ENCODE measurements around the gene ALB.

ALB gene

DNA sequence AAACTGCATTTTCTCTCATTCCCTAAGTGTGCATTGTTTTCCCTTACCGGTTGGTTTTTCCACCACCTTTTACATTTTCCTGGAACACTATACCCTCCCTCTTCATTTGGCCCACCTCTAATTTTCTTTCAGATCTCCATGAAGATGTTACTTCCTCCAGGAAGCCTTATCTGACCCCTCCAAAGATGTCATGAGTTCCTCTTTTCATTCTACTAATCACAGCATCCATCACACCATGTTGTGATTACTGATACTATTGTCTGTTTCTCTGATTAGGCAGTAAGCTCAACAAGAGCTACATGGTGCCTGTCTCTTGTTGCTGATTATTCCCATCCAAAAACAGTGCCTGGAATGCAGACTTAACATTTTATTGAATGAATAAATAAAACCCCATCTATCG, 29.1 kb downstream of the ALB start:
- no peak for DNase-seq (ENCODE audit: low read depth)
- no peak overlapping the region for H3K4me3 ChIP-seq (ENCODE audit: control insufficient read depth, low read depth, low read length)
- TF ChIP-seq, protein P1, sequence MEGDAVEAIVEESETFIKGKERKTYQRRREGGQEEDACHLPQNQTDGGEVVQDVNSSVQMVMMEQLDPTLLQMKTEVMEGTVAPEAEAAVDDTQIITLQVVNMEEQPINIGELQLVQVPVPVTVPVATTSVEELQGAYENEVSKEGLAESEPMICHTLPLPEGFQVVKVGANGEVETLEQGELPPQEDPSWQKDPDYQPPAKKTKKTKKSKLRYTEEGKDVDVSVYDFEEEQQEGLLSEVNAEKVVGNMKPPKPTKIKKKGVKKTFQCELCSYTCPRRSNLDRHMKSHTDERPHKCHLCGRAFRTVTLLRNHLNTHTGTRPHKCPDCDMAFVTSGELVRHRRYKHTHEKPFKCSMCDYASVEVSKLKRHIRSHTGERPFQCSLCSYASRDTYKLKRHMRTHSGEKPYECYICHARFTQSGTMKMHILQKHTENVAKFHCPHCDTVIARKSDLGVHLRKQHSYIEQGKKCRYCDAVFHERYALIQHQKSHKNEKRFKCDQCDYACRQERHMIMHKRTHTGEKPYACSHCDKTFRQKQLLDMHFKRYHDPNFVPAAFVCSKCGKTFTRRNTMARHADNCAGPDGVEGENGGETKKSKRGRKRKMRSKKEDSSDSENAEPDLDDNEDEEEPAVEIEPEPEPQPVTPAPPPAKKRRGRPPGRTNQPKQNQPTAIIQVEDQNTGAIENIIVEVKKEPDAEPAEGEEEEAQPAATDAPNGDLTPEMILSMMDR (conservative IDR thresholded peaks at IDR 0.05; ENCODE audit: control insufficient read depth, insufficient read depth, low read depth, low read length): no peak

DNA sequence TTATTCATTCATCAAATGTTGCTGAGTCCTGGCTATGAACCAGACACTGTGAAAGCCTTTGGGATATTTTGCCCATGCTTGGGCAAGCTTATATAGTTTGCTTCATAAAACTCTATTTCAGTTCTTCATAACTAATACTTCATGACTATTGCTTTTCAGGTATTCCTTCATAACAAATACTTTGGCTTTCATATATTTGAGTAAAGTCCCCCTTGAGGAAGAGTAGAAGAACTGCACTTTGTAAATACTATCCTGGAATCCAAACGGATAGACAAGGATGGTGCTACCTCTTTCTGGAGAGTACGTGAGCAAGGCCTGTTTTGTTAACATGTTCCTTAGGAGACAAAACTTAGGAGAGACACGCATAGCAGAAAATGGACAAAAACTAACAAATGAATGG, 30.2 kb downstream of the ALB start:
- TF ChIP-seq, protein P1 (conservative IDR thresholded peaks at IDR 0.05; ENCODE audit: control insufficient read depth, insufficient read depth, low read depth, low read length): peak; percentile 59
- DNase-seq (ENCODE audit: low read depth): peak; percentile 24
- H3K4me3 ChIP-seq (ENCODE audit: control insufficient read depth, low read depth, low read length): no peak overlapping the region

DNA sequence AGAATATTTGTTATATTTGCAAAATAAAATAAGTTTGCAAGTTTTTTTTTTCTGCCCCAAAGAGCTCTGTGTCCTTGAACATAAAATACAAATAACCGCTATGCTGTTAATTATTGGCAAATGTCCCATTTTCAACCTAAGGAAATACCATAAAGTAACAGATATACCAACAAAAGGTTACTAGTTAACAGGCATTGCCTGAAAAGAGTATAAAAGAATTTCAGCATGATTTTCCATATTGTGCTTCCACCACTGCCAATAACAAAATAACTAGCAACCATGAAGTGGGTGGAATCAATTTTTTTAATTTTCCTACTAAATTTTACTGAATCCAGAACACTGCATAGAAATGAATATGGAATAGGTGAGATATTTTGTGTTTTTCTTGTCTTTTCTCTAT, 31.9 kb downstream of the ALB start, which contains the start of gene AFP:
AFP (plus strand) TSS at position 238 of the 400 bp plus-strand sequence; CDS start at position 280, 42 bp downstream.
- TF ChIP-seq, protein P1 (conservative IDR thresholded peaks at IDR 0.05; ENCODE audit: control insufficient read depth, insufficient read depth, low read depth, low read length): no peak
- no peak for DNase-seq (ENCODE audit: low read depth)
- H3K4me3 ChIP-seq (ENCODE audit: control insufficient read depth, low read depth, low read length): no peak within 1 kb of the TSS

DNA sequence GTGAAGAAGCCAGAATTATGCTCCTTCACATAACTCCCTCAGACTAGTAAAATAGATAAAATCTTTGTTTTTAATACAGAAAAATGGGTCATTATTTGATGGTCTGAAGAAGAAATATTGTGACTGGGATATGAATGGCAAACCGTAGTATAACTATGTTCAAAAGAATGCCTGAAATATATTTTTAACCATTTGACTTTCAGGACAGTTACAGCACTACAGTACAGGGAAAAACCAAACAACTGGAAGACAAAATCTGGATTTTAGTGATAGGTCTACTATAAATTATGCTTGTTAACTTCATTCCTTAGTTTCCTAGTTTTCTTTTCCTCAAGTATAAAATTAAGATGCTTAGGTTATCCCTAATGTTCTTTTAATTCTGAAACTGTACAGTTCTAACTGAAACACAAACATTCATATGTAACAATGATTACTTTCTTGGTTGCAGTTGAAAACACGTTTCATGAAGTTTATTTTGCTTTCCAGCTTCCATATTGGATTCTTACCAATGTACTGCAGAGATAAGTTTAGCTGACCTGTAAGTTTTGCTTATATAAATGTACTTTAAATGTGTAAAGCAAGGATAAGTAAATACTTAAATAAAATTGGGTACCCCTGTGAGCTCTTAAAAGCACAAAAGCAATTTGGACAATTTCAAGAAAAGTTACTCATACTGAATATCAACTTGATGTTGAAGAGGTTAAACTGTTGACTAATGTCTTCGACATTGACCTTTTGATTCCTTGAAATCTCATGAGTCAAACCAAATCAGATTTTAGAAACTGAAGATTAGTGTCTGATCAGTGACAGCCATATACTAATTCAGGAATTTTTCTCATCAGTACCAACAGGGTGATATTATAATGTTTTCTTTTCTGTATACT, 32.8 kb downstream of the ALB start:
- TF ChIP-seq, protein P1 (conservative IDR thresholded peaks at IDR 0.05; ENCODE audit: control insufficient read depth, insufficient read depth, low read depth, low read length): no peak
- H3K4me3 ChIP-seq (ENCODE audit: control insufficient read depth, low read depth, low read length): no peak overlapping the region
- DNase-seq (ENCODE audit: low read depth): no peak

DNA sequence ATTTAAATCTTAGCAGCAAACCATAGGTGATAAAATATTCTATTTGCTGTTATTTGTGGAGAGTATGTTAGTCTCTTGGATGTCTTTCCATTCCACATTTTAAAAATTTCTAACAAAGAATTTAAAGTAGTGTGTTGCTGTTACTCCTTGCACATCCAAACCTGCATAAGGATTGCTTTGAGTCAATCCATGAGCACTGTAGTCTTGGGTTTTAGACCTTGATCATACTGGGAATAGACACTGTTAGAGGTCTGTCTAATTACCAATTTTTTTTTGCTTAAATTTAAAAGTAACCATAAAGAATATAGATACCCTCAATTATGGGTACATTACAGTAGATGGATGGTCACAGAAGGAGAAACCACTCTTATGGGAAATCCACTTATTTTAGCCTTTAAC, 33.5 kb downstream of the ALB start:
- TF ChIP-seq, protein P1 (conservative IDR thresholded peaks at IDR 0.05; ENCODE audit: control insufficient read depth, insufficient read depth, low read depth, low read length): no peak
- no peak overlapping the region for H3K4me3 ChIP-seq (ENCODE audit: control insufficient read depth, low read depth, low read length)
- no peak for DNase-seq (ENCODE audit: low read depth)

DNA sequence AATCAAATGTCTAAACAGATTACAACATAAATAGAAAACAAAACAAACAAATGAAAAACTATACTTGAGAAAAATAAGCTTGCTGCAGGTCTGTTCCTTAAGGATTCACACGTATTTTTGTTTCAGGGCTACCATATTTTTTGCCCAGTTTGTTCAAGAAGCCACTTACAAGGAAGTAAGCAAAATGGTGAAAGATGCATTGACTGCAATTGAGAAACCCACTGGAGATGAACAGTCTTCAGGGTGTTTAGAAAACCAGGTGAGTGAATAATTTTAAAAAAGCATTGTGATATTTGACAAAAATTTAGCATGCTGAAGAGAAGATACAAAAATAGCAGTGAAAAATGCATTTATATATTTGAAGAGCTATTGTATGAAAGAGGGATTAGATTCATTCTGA, 34.0 kb downstream of the ALB start:
- no peak for DNase-seq (ENCODE audit: low read depth)
- TF ChIP-seq, protein P1 (conservative IDR thresholded peaks at IDR 0.05; ENCODE audit: control insufficient read depth, insufficient read depth, low read depth, low read length): no peak
- no peak overlapping the region for H3K4me3 ChIP-seq (ENCODE audit: control insufficient read depth, low read depth, low read length)

Data from fibroblast of mammary gland (primary cell).